Fibroblast of the aortic adventitia (primary cell): Measurements from ENCODE around the gene CACNA1D. TPM values are rescaled to one million over a fixed set of nuclear protein-coding genes. Genes with fewer than 3 reads are reported as not detected.
A peak's percentile ranks its signal among the peaks of the same experiment; 100 is the strongest.
"Not testable (repeated sequence)": the region's sequence is repeated elsewhere in the genome, so short reads cannot be mapped to it uniquely, and the experiment has no call there.

Experiments
- DNase-seq: peaks from one replicate; pipeline ENCODE4 v3.0.0-alpha.2; 2010; ENCODE audit warnings: low read depth
- H3K4me3 ChIP-seq: 2 replicates; pipeline ENCODE4 v1.5.1; 2011; ENCODE audit warnings: low read depth, mild to moderate bottlenecking, control low read depth, low read length, moderate library complexity
- total RNA-seq: library from RNA; depleted of rRNA; stranded (reverse); fragments of >200 nt; gene quantifications from 2 replicates; pipeline ENCODE4 v1.2.3, GENCODE V29; 2012; ENCODE audit warnings: low replicate concordance
- TF ChIP-seq, protein P1 (sequence below): IDR thresholded peaks from 2 replicates; pipeline ENCODE4 v1.5.1; 2011; ENCODE audit warnings: mild to moderate bottlenecking, low read length, control low read depth, inconsistent platforms; ENCODE audit not compliant: insufficient read depth

The CACNA1D gene
- 0.33 and 1.9 TPM in 2 replicates for total RNA-seq

DNA sequence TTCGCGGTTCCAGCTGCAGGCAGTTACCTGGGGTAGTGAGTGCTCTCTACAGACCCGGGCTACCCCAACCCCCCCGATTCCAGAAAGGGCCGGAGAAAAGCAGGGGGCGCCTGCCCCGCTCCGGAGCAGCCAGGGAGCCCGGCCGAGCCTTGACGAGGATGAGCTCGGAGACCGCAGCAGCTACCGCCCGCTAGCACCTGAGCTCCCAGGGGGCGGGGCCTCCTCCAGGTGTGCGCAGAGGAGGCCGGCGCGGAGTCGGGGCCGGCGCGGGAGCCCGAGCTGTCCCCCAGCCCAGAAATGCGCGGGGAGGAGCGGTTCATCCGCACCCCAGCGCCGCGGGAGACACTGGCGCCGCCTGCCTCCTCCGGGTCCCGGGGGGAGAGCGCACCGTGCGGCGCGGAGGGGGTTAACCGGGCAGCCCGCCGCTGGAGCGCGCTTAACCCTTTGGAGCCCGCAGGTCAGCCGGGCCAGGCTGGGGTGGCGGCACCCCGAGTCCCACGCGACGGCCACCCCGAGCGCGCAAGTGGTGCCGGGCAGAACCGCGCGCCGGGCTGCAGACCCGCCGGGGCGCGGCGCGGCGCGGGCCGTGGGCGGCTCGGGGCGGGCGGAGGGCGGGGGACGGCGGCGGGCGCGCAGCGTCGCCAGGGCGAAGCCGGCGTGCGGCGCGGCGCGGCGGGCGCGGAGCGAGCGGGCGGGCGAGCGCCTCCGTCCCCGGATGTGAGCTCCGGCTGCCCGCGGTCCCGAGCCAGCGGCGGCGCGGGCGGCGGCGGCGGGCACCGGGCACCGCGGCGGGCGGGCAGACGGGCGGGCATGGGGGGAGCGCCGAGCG is at the start of gene CACNA1D:
Gene CACNA1D, plus strand, starts transcription at position 649 of the 829 bp plus-strand sequence. CDS start 556 bp downstream, outside the sequence.
- H3K4me3 ChIP-seq = peak within 1 kb of the TSS; percentile 46
- DNase-seq = no peak
- TF ChIP-seq, protein P1, sequence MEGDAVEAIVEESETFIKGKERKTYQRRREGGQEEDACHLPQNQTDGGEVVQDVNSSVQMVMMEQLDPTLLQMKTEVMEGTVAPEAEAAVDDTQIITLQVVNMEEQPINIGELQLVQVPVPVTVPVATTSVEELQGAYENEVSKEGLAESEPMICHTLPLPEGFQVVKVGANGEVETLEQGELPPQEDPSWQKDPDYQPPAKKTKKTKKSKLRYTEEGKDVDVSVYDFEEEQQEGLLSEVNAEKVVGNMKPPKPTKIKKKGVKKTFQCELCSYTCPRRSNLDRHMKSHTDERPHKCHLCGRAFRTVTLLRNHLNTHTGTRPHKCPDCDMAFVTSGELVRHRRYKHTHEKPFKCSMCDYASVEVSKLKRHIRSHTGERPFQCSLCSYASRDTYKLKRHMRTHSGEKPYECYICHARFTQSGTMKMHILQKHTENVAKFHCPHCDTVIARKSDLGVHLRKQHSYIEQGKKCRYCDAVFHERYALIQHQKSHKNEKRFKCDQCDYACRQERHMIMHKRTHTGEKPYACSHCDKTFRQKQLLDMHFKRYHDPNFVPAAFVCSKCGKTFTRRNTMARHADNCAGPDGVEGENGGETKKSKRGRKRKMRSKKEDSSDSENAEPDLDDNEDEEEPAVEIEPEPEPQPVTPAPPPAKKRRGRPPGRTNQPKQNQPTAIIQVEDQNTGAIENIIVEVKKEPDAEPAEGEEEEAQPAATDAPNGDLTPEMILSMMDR = no peak

DNA sequence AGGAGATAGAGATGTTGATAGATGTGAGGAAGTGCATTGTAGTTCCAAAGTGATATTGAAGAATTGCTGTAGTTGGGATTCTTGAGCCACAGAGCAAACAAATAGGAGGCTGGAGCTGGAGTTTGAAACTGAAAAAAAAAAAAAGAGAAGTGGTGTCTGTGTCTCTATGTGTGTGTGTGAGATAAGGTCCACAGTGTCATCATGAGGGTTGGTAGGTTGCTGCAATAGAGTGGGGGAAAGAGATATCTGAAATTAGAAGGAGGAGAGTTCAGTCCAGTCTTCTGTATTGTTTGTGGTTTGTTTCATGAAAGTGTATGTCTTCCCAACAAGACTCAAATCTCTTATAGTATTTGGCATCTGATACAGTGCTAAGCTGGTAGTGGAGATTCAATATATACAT is 37.3 kb upstream of the CACNA1D start:
- no peak for DNase-seq
- H3K4me3 ChIP-seq = no peak overlapping the region
- TF ChIP-seq, protein P1 = no peak

DNA sequence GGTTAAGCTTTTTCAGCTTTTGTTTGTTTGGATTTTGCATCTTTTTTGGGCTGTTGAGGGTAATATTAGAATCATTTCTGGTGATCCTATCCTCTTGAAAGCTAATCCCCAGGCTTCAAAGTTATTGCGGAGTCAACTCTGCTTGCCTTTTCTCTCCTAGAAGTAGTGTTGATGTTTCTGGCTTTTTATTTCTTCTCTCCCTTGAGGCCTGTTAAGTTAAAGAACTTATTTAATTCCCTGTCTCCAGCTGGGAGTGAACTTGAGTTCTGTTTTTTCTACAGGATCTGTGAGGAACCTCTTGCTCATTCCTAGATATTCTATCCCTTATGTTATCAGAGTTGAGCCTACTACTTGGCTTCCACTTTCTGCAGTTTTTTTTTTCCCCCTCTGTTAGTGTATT is 34.1 kb upstream of the CACNA1D start:
- DNase-seq = no peak
- H3K4me3 ChIP-seq = no peak overlapping the region
- TF ChIP-seq, protein P1 = no peak

DNA sequence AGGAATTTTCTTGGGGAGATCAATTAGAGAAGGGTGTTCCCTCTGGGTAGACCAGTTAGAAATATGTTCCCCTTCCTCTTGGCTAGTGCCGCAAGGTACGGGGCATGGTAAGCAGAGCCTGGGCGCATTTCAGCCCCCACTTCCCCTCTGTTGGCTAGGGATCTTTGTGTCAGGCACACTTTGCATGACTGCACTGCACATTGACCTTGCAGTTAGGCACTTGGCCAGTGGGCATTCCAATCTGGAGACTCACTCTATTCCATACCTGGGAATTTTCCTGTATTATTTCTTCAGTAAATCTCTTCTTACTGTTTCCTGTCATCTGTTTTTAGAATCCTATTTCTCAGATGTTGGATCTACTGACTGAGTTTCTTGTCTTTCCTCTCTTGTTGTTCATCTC is 30.0 kb upstream of the CACNA1D start:
- no peak for DNase-seq
- TF ChIP-seq, protein P1 = no peak

DNA sequence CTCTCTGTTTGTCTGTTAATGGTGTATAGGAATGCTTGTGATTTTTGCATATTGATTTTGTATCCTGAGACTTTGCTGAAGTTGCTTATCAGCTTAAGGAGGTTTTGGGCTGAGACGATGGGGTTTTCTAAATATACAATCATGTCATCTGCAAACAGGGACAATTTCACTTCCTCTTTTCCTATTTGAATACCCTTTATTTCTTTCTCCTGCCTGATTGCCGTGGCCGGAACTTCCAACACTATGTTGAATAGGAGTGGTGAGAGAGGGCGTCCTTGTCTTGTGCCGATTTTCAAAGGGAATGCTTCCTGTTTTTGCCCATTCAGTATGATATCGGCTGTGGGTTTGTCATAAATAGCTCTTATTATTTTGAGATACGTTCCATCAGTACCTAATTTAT is 24.7 kb upstream of the CACNA1D start:
- H3K4me3 ChIP-seq, DNase-seq: not testable (repeated sequence)

More for the DNA sequence above, 30.0 kb upstream of the CACNA1D start:
- no peak overlapping the region for H3K4me3 ChIP-seq

DNA sequence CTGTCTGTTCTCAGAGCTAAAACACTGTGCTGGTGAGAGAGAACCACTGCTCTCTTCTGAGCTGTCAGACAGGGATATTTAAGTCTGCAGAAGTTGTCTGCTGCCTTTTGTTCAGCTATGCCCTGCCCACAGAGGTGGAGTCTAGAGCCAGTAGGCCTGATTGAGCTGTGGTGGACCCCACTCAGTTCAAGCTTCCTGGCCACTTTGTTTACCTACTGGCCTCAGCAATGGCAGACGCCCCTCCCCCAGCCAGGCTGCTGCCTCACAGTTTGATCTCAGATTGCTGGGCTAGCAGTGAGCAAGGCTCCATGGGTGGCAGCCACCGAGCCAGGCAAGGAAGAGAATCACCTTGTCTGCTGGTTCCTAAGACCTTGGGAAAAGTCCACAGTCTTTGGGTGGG is 21.0 kb upstream of the CACNA1D start:
- H3K4me3 ChIP-seq = no peak overlapping the region
- TF ChIP-seq, protein P1 = no peak
- DNase-seq = no peak

DNA sequence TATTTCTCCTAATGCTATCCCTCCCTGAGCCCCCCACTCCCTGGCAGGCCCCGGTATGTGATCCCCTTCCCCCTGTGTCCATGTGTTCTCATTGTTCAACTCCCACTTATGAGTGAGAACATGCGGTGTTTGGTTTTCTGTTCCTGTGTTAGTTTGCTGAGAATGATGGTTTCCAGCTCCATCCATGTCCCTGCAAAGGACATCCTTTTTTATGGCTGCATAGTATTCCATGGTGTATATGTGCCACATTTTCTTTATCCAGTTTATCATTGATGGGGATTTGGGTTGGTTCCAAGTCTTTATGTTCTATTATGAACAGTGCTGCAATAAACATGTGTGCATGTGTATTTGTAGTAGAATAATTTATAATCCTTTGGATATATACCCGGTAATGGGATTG is 18.0 kb upstream of the CACNA1D start:
- DNase-seq = not testable (repeated sequence)

DNA sequence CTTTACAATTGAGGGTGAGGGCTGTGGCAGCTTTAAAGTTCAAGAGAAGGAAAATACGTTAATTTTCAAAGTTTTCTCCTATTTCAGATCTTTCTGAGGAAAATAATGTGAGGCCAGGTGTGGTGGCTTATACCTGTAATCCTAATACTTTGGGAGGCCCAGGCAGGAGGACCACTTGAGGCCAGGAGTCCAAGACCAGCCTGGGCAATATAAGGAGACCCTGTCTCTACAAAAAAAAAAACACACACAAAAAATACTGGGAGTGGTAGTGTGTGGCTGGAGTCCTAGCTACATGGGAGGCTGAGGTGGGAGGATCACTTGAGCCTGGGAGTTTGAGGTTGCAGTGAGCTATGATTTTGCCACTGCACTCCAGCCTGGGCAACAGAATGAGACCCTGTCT is 16.7 kb upstream of the CACNA1D start:
- not testable (repeated sequence) for DNase-seq, H3K4me3 ChIP-seq

More for the DNA sequence above, 18.0 kb upstream of the CACNA1D start:
- H3K4me3 ChIP-seq = not testable (repeated sequence)
